Right forelimb (tissue), 1 donor: ENCODE results near the gene RBMS1.
A peak's percentile ranks its signal among the peaks of the same experiment; 100 is the strongest.
"Not testable (repeated sequence)": the region's sequence is repeated elsewhere in the genome, so short reads cannot be mapped to it uniquely, and the experiment has no call there.

Source experiments
- DNase-seq: peaks from one replicate; pipeline ENCODE4 v3.0.0-alpha.2; 2018

Gene RBMS1

DNA sequence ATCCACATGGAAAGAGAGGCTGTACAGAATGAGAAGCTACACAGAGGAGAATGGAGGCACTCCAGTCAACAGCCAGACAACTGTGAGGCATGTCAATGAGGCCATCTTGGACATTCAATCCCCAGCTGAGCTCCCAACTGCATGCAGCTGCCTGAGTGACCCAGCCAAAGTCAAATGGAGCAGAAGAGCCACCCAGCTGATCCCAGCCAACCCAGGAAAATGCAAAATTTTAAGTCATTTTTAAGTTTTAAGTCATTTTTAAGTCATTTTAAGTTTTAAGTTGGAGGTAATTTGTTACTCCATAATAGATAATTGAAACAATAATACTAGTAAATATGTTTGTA lies 63.6 kb downstream of the RBMS1 start:
- no peak for DNase-seq

DNA sequence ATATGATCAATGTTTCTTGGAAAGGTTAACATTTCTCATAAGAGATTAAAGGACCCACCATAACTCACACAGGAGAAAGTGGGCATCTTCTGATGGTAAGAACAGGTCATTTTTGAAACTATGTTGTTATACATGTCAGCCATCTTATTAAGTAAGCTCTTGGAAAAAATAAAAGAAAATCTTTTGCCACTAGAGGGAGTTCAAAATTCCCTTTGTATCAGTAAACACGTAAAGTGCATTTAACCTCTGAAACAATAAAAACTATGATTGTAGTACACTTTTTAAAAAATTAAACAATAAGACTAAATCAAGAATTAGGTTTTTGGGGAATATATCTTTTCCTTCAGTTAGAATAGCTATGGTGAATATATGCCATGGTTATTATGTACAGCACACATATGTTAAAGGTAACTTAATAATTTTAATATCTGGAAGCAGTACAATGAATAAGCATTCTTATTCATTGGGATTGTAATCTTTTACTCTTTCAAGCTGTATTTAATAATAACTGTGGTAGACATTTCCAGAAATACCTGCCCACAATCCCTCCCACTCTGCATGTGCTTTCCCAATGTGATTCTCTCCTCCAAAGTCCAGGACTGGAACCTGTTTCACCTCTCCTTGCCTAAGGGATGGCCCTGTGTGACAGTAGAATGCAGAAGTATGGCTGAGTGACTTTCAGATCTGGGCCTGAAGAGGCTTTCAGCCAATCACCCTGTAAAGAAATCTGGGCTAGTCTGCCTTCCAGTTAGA lies 64.2 kb downstream of the RBMS1 start:
- DNase-seq = no peak

DNA sequence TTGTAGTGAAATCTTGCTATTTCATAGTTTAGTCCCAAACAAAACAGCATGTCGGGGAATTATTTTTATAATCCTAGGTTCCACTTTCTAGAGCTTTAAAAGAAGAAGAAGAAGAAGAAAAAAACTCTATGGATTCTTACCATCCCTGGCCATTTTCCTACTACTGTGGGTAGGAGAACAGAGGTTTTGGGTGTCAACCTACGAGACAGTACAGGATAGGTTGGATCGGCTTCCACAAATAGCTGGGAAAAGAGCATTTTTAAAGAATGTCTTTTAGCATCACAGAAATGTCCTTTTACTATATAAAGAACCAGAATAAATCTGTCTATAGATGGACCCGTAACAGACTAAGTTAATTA lies 65.2 kb downstream of the RBMS1 start:
- no peak for DNase-seq

DNA sequence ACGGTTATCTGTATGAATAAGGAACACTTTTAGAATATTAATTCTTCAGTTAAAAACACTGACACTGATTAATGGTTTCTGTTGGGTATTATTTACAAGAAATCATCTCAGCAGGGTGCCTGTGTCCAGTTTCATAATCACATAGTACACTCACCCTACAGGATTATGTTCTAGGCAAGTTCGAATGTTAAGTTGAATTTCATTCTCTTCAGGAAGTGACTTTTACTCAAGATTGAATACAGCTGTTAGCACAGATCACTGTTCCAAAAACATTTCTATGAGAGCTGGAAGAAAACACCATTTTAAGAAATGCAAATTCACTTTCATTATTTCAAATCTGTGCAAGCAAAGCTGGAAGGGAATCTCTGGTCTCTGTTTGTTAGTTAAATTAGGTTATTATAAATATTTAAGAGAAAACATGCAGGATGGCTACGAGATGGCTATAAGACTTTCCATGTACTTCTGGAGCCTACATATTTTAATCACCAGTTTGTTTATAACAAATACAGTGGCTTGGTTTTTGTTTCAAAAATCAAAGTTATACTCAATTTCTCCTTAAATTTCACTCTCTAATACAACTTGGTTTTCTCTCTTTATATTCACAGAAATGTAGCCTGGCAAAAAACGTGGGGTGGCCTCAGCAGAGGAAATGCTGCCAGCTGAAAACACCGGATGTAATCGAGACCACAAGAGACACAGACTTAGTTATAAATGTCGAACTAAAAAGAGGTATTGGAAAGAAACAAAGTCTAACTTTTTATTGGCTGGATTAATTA lies 65.8 kb downstream of the RBMS1 start:
- peak; percentile 54 for DNase-seq

DNA sequence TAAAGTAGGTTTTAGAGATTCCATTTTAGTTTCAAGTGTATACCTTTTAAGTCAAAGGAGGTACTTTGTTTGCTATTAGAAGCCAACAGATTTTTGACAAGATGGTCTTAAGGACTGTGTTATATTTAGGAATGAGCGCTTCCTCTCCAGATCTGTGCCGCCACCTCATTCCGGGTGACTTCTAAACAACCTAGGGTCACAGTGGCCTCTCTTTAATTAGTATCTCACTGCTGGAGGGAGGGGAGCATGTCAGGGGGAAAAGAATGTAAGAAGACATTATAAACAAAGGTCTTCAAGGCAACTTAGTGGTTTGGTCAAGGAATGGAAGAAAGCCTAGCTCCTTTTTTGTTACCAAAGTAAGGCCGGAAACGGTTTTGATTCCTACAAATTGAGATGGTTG lies 67.0 kb downstream of the RBMS1 start:
- no peak for DNase-seq

DNA sequence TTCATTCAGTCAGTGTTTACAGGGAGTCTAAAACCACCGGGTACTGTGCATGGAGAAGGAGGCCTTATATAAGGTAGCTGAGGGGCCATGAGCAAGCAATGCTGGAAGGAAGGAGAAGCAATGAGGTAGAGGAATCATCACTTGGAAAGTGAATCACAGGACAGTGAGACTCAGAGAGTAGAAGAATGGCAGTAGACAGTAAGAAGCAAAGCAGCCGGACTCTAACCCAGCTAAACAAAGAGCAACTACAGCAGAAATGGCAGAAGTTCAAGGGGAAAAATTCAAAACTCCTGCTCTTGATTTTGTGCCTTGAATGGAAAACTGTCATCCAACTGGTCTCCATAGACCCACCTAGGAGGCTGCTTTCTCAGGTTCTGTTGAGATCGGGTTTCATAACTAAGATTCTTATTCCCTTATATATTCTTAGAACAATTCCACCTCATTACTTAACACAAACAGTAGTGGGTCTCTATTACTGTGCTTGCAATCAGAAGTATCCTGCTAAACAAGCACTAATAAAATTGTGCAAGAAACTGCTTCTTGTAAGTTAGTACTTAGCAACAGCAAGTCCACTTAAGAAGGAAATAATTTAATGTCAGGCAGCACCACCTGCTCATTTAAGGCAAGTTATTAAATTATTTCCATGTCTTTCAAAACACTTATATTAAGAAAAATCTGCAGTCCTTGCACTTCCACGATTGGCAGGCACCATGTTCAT lies 68.0 kb downstream of the RBMS1 start:
- DNase-seq = no peak

DNA sequence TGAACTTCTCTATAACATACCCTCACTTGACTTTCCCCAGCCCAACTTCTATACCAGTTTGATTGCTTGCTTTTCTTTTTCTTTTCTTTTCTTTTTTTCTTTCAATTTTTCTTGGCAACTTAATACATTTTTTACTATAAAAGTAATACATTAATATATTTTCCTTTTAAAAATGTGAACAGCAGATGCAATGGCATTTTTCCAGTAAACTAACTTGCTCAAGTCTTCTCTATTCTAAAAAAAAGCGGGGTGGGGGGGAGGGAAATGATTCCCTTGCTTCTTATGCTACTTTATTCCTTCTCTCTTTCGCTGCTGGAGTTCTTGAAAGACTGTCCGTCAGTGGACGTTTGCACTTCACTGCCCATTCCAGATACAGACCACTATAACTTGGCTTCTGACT lies 70.5 kb downstream of the RBMS1 start:
- no peak for DNase-seq

DNA sequence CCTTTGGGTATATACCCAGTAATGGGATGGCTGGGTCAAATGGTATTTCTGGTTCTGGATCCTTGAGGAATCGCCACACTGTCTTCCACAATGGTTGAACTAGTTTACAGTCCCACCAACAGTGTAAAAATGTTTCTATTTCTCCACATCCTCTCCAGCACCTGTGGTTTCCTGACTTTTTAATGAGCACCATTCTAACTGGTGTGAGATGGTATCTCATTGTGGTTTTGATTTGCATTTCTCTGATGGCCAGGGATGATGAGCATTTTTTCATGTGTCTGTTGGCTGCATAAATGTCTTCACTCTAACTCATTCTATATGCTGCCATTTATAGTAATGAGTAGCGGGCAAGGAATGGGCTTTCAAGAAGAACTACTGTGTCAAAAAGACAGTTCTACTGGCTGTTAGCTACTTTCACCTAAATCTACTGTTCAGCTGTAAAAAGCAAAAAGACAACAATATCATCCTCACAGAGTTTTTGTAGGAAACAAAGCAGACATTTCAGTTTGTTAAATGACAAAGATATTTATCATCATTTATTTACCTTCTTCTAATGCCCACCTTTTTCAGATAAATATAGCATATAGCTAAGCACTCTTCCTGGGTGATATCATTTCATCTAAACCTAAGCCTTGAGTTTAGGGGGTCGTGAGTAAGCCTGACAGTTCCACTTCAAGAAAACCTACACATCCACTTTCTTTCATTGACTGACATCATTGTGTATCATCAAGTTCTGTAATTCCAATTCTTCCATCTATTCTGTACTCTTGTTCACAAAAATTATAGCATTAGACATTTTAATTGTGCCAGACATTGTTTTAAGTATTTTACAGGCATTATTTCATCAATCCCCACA lies 71.7 kb downstream of the RBMS1 start:
- not testable (repeated sequence) for DNase-seq

DNA sequence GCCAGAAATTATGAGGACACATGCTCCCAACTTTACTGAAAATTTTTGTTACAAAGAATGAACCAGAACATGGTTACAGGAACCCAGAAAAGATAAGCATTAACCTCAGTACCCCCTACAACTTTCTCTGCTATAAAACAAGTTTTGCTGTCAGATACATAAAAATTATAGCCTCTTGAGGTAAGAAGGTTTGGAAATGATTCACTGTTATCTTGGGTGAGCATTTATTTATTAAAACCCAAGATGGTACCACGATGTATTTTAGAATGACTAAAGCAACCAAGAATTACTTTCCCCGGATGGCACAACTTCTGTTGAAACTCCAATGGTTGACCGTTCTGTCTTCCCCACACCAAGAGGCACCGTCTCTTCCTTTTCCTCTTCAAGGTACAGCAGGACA lies 72.9 kb downstream of the RBMS1 start:
- DNase-seq = no peak

DNA sequence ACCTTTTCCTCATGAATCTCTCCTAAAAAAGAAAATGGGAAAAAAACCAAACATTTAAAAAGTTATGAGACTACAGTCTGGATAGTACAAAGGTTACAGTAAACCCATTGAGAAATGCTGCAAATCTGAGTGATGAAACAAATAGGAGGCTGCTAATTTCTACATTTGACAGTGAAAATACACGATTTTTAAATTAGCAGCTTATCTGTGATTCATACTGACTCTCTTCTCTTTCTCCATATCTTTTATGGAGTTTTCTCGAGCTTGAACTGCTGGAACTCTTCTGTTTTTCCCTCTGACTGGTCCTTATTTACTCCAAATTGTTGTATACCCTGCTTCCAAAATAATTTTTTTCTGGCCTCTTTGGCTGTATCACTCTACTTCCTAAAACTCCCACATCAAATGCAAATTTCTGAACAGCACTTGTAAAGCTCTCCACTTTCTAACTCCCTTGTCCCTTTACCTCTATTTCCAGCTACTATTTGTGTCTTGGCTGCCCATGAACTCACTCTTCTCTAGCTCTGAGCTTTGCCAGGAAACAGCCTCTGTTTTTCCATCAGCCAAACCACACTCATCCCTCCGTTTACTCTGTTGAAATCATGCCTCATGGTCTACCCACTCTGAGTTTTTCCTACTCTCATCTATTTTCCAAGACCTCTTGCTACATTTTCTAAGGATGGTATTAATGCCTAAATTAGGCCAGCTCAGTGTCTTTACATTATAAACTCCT lies 73.7 kb downstream of the RBMS1 start:
- no peak for DNase-seq

DNA sequence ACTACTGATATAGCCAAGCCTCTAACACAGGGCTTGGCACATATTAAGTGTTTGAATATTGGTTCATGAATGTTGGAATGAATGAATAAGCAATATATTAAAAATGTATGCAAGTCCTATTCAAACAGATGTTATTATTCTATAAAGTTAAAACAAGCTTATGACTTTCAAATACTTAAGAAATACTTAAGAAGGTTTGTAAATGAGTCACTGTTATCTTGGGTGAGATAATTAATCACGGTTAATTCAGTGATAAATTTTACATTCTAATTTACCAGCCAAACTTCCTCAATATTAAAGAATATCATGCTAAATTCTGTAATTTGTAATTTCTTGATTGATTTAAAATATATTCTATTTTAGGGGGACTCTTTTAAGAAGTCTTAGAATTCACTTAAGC lies 74.8 kb downstream of the RBMS1 start:
- DNase-seq = no peak

DNA sequence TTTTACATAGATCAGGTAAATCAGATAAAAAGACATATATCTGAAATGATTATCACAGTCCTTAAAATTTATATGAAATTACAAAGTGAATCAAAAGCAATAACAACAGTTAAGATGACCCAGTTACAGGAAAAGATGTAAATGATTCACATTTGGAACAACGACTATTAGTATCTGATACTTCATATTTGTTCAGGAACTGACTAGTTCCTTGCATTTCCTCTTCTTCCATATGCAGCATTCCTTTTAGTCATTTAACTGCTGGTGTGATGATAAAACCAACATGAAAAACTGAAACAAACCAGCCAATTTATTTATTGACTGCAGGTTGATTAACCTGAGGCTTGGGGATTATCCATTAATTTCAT lies 75.2 kb downstream of the RBMS1 start:
- DNase-seq = no peak

DNA sequence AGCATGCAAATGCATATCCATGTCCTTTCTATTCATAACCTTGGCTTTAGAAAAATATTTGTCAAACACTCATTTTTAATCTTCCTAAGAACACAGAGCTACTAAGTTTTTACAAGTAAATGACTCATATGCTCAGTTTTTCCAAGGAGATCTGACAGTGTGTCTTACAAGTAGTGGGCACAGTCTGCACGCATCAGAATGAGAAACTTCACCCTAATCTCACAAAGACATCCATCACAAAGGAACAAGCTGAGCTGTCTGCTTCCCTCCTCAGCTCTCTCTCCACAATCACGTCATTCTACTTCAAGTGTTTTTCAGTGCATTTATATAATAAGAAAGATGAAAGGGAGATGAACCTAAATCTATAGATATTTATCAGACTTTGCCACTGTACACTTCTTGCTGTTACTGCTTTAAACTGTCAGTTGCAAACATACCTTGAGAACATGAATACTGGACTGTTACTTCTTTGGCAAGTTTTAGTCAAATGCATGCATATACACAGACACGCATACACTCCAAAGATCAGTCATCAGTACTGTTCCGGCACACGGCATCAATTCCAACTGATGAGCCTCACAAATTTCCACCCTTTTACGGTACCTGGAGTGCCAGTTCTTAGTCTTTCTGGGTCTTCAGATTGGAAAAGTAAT lies 75.7 kb downstream of the RBMS1 start:
- no peak for DNase-seq

DNA sequence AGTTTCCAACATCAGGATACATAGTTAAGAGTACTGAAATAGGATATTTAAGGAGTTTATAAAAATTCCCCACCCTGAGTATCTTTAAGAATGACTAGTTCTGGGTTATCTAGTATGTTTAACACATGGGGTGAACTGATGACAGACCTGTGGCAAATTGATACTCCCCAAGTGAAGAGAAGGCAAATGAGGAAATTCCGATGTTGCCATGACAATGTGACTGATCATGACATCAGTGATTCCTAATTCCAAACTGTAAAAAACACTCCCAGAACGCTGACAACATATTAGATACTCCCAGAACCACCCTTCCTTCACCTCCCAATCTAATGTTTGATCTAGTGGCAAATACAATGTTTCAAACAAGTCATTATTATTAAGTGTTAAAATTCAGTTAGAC lies 77.6 kb downstream of the RBMS1 start:
- no peak for DNase-seq

DNA sequence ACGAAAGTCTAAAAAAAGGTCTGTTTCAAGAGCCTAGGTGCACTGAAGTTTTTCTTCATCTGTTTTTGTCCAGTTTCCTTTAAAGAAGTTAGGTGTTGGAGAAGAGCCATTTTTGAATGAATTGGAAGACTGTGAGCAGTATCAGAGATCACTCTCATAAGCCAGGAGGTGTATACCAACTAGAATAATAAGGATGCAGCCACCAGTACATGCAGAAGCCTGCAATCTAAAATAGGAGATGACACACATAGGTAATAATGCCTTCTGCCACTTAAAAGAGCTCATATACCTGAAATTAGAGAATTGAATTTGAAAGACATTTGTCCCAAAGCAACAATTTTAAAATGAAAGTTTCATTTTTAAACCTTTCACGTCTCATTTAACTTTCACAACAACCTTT lies 81.7 kb downstream of the RBMS1 start:
- no peak for DNase-seq

DNA sequence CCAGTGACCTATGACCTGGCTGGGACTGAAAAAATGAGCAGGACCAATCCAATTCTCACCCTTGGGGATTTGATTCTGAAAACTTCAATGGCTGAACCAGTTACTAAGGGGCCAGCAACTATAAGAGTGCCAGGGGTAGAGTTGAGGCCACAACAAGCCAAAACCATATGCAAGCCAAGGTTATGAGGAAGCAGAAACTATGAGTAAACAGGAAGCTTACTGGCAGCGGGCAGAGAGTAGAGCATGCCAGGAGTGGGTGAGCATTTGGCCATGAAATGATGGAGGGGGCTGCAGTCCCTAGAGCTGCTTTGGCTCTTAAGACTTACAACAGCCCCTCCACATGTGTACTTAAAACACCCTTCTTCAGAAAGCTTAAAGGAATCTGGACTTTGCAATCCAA lies 82.4 kb downstream of the RBMS1 start:
- DNase-seq = no peak

DNA sequence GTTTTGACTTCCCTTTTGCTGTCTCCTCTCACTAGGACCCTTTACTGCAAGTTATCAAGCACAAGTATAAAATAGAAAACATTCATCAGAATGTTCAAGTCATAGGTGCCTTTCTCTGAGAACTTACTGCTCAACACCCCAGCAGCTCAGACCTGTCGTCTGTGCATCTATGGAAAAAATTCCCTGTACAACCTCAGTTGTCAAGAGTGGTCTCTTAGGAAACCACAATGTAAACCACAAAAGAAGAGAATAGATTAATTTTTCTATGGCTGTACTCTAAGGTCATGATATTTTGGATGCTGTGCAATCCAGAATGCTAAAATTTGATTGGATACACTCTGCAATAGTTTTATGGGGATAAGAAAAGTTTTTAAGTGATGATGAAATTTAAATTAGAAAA lies 84.1 kb downstream of the RBMS1 start:
- no peak for DNase-seq

DNA sequence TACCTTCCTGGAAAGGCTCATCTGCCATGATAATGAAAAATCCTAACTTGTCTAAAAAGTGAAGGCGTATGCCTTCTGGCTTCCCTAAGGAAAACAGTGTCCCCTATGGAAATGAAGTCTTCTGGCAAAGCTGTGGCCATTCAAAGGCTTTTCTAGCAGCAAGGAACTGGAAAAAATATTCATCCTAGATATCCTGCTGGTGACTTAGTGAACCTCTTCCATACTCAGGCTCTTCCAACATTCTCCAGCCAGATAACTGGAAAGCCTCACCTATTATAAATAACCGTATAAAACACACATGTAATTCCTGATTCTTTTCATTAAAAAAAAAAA lies 84.7 kb downstream of the RBMS1 start:
- DNase-seq = no peak

DNA sequence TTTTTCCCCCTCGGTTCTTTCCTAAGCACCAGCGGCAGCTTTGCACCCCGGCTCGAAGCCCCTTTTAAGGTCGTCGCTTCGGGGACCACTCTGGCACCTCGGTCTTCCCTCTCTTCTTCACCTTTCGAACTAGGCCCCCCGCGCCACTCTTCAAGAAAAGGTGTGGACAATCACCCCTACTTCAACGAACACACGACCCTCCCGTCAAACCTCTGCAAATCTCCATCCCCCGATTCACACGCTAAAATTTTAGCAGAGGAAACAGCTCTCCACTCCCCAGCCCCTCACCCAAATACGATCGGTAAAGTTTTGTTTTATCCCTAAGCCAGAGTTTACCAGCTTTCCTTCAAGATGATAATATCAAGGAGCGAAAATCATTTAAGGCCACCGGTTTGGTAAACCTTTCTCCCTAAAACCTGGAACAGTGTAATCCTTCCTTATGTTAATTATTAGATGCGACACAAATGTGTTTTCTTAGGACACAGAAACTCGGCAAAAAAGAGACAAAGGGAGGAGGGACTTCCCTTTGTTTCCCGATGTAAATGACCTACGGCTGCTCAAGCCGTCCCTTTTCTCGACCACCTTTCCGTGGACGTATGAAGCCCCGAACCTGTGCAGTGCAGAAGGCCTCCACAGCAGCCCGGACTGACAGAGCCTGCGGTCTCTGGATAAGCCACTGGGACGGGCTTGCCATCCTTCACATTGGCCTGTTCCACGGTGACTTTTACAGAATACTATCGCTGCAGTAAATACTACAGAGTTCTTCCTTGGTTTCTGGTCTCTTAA lies 85.2 kb downstream of the RBMS1 start:
- peak; percentile 54 for DNase-seq

DNA sequence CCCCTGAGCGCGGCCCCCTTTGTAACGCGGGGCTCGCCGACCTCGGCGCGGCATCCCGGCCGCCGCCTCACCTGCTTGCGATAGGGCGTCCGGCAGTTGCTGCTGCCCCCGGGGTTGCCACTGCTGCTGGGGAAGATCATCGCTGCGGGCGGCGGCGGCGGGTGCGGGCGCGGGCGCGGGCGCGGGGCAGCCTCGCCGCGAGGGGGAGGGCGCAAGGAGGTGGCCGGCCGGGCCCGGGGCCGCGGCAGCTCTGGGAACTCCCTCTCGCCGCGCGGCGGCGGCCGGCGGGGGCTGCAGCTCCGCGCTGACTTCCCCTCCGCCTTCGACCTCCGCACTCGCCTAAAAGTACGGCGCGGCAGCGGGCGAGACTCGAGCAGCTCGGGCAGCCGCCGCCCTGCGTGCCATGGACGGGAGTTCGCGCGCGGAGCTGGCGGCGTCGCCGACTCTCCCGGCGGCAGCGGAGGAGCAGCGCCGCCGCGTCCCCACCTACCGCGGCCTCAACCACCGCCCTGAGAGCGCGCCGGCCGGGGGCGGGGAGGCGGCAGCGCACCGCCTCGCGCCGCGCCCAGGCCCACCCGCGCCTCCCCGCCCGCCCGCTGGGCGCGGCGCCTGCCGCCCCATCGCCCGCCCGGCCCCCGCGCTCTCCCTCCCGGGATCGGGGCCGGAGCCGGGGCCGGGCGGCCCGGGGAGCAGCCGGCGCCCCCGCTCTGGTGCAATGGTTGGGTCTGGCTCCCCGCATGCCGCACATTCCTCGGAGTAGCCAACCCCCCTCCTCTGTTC lies 86.0 kb downstream of the RBMS1 start:
- DNase-seq = peak; percentile 82
